ENCODE data around the gene XXYLT1. TPM values are rescaled to one million over a fixed set of nuclear protein-coding genes. Genes with fewer than 3 reads are reported as not detected.

Gene XXYLT1
- total and polyA plus RNA-seq, 2 of the 4 experiments (the other 2 are of a cell fraction), result 14.7 to 18.1 TPM

DNA sequence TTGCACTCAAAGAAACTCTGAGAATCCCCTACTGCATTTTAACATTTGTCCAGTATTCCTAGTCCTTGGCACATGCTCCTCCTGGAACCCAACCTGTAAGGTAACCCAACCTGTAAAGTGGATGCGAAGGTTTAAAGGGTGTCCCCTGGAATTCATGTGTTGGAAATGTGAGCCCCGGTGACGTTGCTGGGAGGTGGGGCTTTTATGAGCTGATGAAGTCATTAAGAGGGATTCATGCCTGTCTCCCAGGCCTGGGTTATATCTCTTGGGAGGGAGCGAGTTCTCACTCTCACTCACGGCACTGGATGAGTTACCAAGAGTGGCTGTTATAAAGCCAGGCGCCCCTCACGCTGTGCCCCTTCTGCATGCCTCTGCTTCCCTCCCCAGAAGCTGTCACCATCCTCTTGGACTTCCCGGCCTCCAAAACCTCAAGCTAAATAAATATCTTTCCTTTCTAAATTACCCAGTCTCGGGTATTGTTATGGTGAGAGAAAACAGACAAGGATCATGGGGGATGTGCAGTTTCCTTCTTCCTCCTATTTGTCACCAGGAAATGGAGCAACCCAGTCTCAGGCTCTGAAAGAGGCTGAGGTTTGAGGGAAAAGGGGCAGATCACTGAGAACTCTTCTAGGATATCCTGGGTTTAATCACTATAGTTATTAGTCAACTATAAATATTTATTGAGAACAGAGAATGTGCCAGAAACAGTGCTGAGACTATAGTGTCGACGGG lies 7.6 kb downstream of the XXYLT1 start:
- Histone ChIP-seq H3K18ac (ENCODE audit: low read depth, low read length) (no peak overlapping the region), H3K79me1 (ENCODE audit: low read depth in 1 of 2, low read length in 2 of 2) (peaks cover 32 to 76% of the 10 kb centered on the region in 2 experiments), H3K9me3 (ENCODE audit: control insufficient read depth, insufficient read depth, low read length) (no peaks in the 10 kb centered on the region), H3K9ac (ENCODE audit: low read depth, low read length) (no peak overlapping the region), H2BK15ac (ENCODE audit: low read depth, low read length) (no peak overlapping the region), H3K9me1 (ENCODE audit: insufficient read depth, low read length) (peaks cover 17% of the 10 kb centered on the region), H3K4me3 (ENCODE audit: insufficient read depth, low read depth, low read length) (no peak overlapping the region), H4K5ac (ENCODE audit: low read depth, low read length) (no peak overlapping the region), H4K91ac (ENCODE audit: insufficient read depth, low read depth, low read length) (no peak overlapping the region), H3K23ac (ENCODE audit: low read depth, low read length) (peak overlapping the region; percentile 4; the same call in 1 of the 2 replicates), H2AFZ (replicated peaks; ENCODE audit: low read length, poor library complexity) (no peak overlapping the region), H3K36me3 (ENCODE audit: control insufficient read depth, insufficient read depth, low read length) (peaks cover 3% of the 10 kb centered on the region; the same call in 1 of the 2 replicates), H4K20me1 (ENCODE audit: insufficient read depth, low read length) (0 out of 2 replicates have a peak, but pooled peaks cover 6% of the 10 kb centered on the region), H3K4ac (ENCODE audit: low read depth, low read length) (no peak overlapping the region), H2BK120ac (ENCODE audit: low read depth, low read length) (no peak overlapping the region), H2AK9ac (replicated peaks; ENCODE audit: low read depth, low read length, poor library complexity) (no peak overlapping the region), H3K27me3 (ENCODE audit: control insufficient read depth, insufficient read depth, low read length) (no peaks in the 10 kb centered on the region), H2BK20ac (ENCODE audit: low read depth, low read length) (no peak overlapping the region), H2AK5ac (ENCODE audit: low read depth, low read length) (no peak overlapping the region), H3K27ac (ENCODE audit: insufficient read depth, low read length) (no peak overlapping the region), H4K8ac (ENCODE audit: low read depth in 2 of 2, low read length in 2 of 2) (no peak overlapping the region), H3K4me2 (ENCODE audit: low read depth, low read length) (no peak overlapping the region), H3K4me1 (ENCODE audit: control insufficient read depth, insufficient read depth, low read length) (peaks cover 13% of the 10 kb centered on the region), H3K14ac (replicated peaks; ENCODE audit: low read depth, low read length) (no peak overlapping the region), H3K56ac (ENCODE audit: extremely low read depth, insufficient read depth, low read length) (no peak overlapping the region), H2BK5ac (ENCODE audit: low read depth, low read length, poor library complexity, severe bottlenecking) (no peak overlapping the region)
- intact Hi-C loops (cut with micrococcal nuclease), result loop anchor here (5.0 kb wide), 2 partner anchors 261 to 931 kb away; no protein-coding TSS in a partner anchor
- DNase-seq (peak; percentile 21), ATAC-seq (ENCODE audit: low read depth) (no peak)
- in situ Hi-C loops (cut with MboI; ENCODE audit: low sequenced_read_pairs), result no loop called here
- TF ChIP-seq, protein P1, sequence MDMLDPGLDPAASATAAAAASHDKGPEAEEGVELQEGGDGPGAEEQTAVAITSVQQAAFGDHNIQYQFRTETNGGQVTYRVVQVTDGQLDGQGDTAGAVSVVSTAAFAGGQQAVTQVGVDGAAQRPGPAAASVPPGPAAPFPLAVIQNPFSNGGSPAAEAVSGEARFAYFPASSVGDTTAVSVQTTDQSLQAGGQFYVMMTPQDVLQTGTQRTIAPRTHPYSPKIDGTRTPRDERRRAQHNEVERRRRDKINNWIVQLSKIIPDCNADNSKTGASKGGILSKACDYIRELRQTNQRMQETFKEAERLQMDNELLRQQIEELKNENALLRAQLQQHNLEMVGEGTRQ (IDR thresholded peaks at IDR 0.05; ENCODE audit: low read depth, low read length), result no peak
- no peak for TF ChIP-seq BHLHE40 (IDR thresholded peaks at IDR 0.05; ENCODE audit: low read depth, low read length)
- no peak for TF ChIP-seq RAD21 (IDR thresholded peaks at IDR 0.05; ENCODE audit: low read length)
- TF ChIP-seq MAZ (IDR thresholded peaks at IDR 0.05; ENCODE audit: borderline replicate concordance, low read depth, low read length), result no peak
- POLR2A ChIA-PET (ENCODE audit: unreplicated experiment), result no interaction called here
- dilution Hi-C loops (cut with HindIII; ENCODE audit: low sequenced_read_pairs, unreplicated experiment), result no loop called here
- no TSS peak for BruUV-seq (replicated peaks)
- WGBS, 2 experiments (ENCODE audit: extremely low coverage in 2 of 2, insufficient read length in 1 of 2), result 83% methylated on average over 2 of the region's 11 CpGs; no CpG with 5 or more reads in 1 of the 2 experiments
- CTCF ChIA-PET, result interaction anchor here (0.8 to 1.0 kb wide), 3 partner anchors 8 to 592 kb away, joined by 3 to 5 read pairs (median 3); partner anchors contain the start of genes LSG1 and XXYLT1

Measured in IMR-90 (cell line).